Mucosa of stomach (tissue), 1 donor: Measurements from ENCODE around the gene CYLD.

Source experiments
- H3K27me3 ChIP-seq: one replicate; pipeline ENCODE4 v1.7.0; 2013; ENCODE audit warnings: mild to moderate bottlenecking, low read length; ENCODE audit not compliant: control insufficient read depth, insufficient read depth
- H3K36me3 ChIP-seq: one replicate; pipeline ENCODE4 v1.7.0; 2013; ENCODE audit warnings: low read length; ENCODE audit not compliant: control insufficient read depth, insufficient read depth
- H3K4me1 ChIP-seq: one replicate; pipeline ENCODE4 v1.7.0; 2013; ENCODE audit warnings: mild to moderate bottlenecking, low read length; ENCODE audit not compliant: control insufficient read depth, insufficient read depth
- H3K4me3 ChIP-seq: one replicate; pipeline ENCODE4 v1.7.0; 2013; ENCODE audit warnings: low read length
- H3K9ac ChIP-seq: one replicate; pipeline ENCODE4 v1.7.0; 2013; ENCODE audit warnings: mild to moderate bottlenecking, low read length, moderate library complexity
- H3K9me3 ChIP-seq: one replicate; pipeline ENCODE4 v1.7.0; 2013; ENCODE audit warnings: mild to moderate bottlenecking, low read length, moderate library complexity; ENCODE audit not compliant: control insufficient read depth
- donor health status: Pancreatic carcinoma.

Gene CYLD

GRCh38 chr16:50733468-50733867, 8.4 kb upstream of the CYLD start:
- Histone ChIP-seq H3K9ac (no peak overlapping the region), H3K4me1 (no peaks in the 10 kb centered on the region)

GRCh38 chr16:50735629-50736122, 6.2 kb upstream of the CYLD start:
- Histone ChIP-seq H3K4me1 (no peaks in the 10 kb centered on the region), H3K36me3 (no peaks in the 10 kb centered on the region), H3K27me3 (no peaks in the 10 kb centered on the region), H3K4me3 (no peak overlapping the region), H3K9ac (no peak overlapping the region), H3K9me3 (no peaks in the 10 kb centered on the region)

More at GRCh38 chr16:50733468-50733867, 8.4 kb upstream of the CYLD start:
- Histone ChIP-seq H3K4me3 (no peak overlapping the region), H3K27me3 (no peaks in the 10 kb centered on the region), H3K9me3 (no peaks in the 10 kb centered on the region), H3K36me3 (no peaks in the 10 kb centered on the region)

GRCh38 chr16:50736448-50736847, 5.4 kb upstream of the CYLD start:
- H3K4me3 ChIP-seq, result no peak overlapping the region

GRCh38 chr16:50737420-50737959, 4.4 kb upstream of the CYLD start:
- no peak overlapping the region for H3K9ac ChIP-seq
- H3K27me3 ChIP-seq, result no peaks in the 10 kb centered on the region
- no peaks in the 10 kb centered on the region for H3K9me3 ChIP-seq
- H3K4me3 ChIP-seq, result no peak overlapping the region
- H3K4me1 ChIP-seq, result no peaks in the 10 kb centered on the region
- no peaks in the 10 kb centered on the region for H3K36me3 ChIP-seq

More at GRCh38 chr16:50736448-50736847, 5.4 kb upstream of the CYLD start:
- H3K27me3 ChIP-seq, result no peaks in the 10 kb centered on the region
- H3K4me1 ChIP-seq, result no peaks in the 10 kb centered on the region
- H3K9me3 ChIP-seq, result no peaks in the 10 kb centered on the region
- no peaks in the 10 kb centered on the region for H3K36me3 ChIP-seq
- no peak overlapping the region for H3K9ac ChIP-seq

GRCh38 chr16:50739031-50739430, 2.9 kb upstream of the CYLD start:
- H3K9me3 ChIP-seq, result no peaks in the 10 kb centered on the region
- H3K36me3 ChIP-seq, result no peaks in the 10 kb centered on the region
- H3K9ac ChIP-seq, result no peak overlapping the region
- H3K4me1 ChIP-seq, result peaks cover 5% of the 10 kb centered on the region
- H3K4me3 ChIP-seq, result no peak overlapping the region
- no peaks in the 10 kb centered on the region for H3K27me3 ChIP-seq

GRCh38 chr16:50740736-50741135, 1.1 kb upstream of the CYLD start:
- Histone ChIP-seq H3K9ac (no peak overlapping the region), H3K9me3 (no peaks in the 10 kb centered on the region), H3K4me3 (no peak overlapping the region)

GRCh38 chr16:50741225-50741780, 583 bp upstream of the CYLD start:
- Histone ChIP-seq H3K36me3 (no peaks in the 10 kb centered on the region), H3K27me3 (no peaks in the 10 kb centered on the region)

More at GRCh38 chr16:50740736-50741135, 1.1 kb upstream of the CYLD start:
- Histone ChIP-seq H3K4me1 (peaks cover 5% of the 10 kb centered on the region), H3K27me3 (no peaks in the 10 kb centered on the region), H3K36me3 (no peaks in the 10 kb centered on the region)

GRCh38 chr16:50742576-50743200, 802 bp downstream of the CYLD start:
- Histone ChIP-seq H3K27me3 (no peaks in the 10 kb centered on the region), H3K4me1 (peaks cover 5% of the 10 kb centered on the region), H3K4me3 (peak overlapping the region; percentile 71), H3K36me3 (no peaks in the 10 kb centered on the region), H3K9ac (peak overlapping the region; percentile 88), H3K9me3 (no peaks in the 10 kb centered on the region)

More at GRCh38 chr16:50741225-50741780, 583 bp upstream of the CYLD start:
- Histone ChIP-seq H3K4me3 (peak overlapping the region; percentile 52), H3K9ac (peak overlapping the region; percentile 63), H3K9me3 (no peaks in the 10 kb centered on the region), H3K4me1 (peaks cover 5% of the 10 kb centered on the region)

- H3K9me3 ChIP-seq, result no peaks in the 10 kb centered on the region
- no peaks in the 10 kb centered on the region for H3K27me3 ChIP-seq
- H3K9ac ChIP-seq, result peak overlapping the region; percentile 46
- H3K4me1 ChIP-seq, result peaks cover 5% of the 10 kb centered on the region
- no peaks in the 10 kb centered on the region for H3K36me3 ChIP-seq
- H3K4me3 ChIP-seq, result no peak overlapping the region
Observed at GRCh38 chr16:50743581-50744225, 1.8 kb downstream of the CYLD start.

GRCh38 chr16:50744881-50745280, 3.0 kb downstream of the CYLD start:
- Histone ChIP-seq H3K9ac (no peak overlapping the region), H3K27me3 (no peaks in the 10 kb centered on the region), H3K36me3 (no peaks in the 10 kb centered on the region), H3K9me3 (no peaks in the 10 kb centered on the region), H3K4me1 (peaks cover 5% of the 10 kb centered on the region), H3K4me3 (no peak overlapping the region)

- H3K4me3 ChIP-seq, result no peak overlapping the region
Observed at GRCh38 chr16:50745940-50746339, 4.1 kb downstream of the CYLD start.

More at GRCh38 chr16:50745940-50746339, 4.1 kb downstream of the CYLD start:
- no peaks in the 10 kb centered on the region for H3K27me3 ChIP-seq
- no peaks in the 10 kb centered on the region for H3K36me3 ChIP-seq
- peaks cover 5% of the 10 kb centered on the region for H3K4me1 ChIP-seq
- no peak overlapping the region for H3K9ac ChIP-seq
- no peaks in the 10 kb centered on the region for H3K9me3 ChIP-seq
